H54 (cell line): ENCODE measurements around the gene QRICH1.

Experiments
- DNase-seq: peaks from one replicate; pipeline ENCODE4 v3.0.0; 2011; ENCODE audit warnings: low spot score, mixed read lengths; ENCODE audit not compliant: insufficient read length
- FAIRE-seq: peaks from 3 replicates; lab custom pipeline; 2011; peaks lifted over from hg19 to GRCh38; lab: Jason Lieb, UNC
- POLR2A ChIP-seq: IDR thresholded peaks from 2 replicates; pipeline ENCODE4 v1.6.1; 2011; ENCODE audit warnings: low read depth, mild to moderate bottlenecking, low read length

Gene QRICH1

DNA sequence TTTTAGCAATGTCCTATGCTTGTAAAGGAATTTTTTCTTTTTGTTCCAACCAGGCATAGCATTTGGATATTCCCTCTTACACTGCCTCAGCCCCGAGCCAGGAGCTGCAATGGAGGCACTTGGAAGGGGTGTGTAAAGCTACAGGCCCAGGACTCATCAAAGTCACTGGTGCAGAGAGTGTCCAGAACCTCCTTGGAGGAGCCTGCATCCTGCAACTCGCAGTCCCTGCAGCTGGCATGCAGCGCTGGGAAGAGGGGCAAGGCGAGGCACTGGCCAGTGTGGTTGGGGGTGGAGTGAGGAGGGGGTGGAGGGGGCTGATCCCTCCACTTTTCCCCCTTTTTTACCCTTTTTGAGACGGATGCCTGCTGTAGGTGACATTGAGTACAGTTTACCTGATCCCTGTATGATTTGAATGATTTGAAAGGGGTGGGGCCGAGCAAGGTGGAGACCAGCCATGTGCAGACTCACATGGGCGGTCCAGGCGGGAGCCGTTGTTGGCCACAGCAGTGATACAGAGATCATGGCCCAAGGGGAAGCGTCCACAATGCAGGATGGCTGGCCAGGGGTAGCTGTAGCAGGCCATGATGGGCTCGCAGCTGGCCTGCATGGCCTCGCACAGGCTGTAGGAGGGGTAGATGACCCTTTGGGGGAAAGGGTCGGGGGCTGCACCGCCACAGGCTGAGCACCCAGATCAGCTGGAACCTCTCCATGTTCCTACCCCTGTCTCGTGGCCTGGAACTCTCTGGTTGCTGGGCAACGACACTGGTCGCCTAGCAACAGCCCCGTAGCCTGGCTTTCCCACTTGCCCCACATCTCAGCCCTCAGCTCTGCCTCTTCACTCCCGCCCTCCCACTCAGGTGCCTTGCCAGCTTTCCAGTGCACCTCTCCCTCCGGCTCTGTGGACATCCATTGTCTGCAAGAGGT lies 95.9 kb downstream of the QRICH1 start:
- FAIRE-seq (no peak), DNase-seq (no peak)
- no peak for TF ChIP-seq POLR2A

DNA sequence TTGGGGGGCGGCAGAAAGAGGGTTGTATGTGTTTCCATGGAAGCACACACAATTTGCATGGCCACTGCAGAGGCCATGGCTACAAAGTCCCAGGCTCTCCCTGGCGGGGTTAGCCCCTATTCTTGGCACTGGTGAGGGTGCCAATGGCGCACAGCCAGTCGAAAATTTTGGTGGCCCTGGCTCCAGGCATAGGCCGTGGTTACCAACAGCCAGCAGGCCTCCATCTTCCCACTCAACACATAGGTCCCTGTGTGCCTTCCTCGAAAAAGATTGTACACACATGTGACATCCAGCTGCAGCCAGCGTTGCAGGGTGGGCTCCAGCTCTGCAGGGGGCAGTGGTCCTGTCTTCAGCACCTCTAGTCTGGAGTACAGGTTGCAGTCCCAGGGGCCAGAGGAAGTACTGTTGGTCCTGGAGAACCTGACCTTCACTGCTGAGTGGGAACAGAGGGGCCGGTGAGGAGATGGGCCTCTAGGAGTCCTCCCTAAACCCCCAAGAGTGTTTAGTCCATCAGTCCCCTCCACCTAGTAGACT lies 96.7 kb downstream of the QRICH1 start:
- DNase-seq: no peak
- TF ChIP-seq POLR2A: no peak
- FAIRE-seq: no peak

DNA sequence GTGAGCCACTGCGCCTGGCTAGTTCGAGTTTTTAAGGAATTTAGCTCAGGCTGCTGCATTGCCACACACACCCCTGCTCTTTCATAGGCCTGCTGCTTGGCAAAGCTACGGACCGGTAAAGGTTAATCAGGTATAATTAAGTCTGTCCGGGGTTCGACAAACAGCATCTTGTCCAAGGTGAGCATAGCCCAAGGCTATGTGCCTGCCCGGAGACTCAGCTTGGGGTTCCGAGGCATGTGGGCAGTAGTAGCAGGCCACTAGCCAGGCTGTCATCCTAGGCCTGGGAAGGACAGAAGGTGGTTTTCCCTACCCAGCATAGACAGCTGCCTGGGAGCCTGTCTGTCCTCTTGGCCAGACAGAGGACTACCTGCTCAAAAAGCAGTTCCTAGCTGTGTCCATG lies 97.2 kb downstream of the QRICH1 start:
- TF ChIP-seq POLR2A: no peak
- DNase-seq (no peak), FAIRE-seq (no peak)

DNA sequence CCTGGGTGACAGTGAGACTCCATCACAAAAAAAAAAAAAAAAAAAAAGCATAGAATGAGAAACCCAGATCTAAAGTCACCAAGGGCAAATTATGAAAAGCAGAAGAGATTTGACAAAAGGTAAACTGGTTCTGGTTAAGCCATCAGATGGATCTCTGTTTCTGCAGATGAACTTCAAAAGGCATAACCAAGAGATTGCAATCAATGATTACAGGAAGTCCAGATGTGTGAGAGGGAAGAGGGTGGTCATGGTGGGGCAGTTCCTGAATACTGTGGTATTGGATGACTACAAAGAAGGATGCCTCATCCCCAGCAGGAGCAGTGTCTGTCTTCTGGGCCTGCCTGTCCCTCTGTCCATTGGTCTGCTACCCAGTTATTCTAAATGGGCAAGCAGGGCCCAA lies 100.0 kb downstream of the QRICH1 start:
- TF ChIP-seq POLR2A: no peak
- no peak for FAIRE-seq
- DNase-seq: no peak

DNA sequence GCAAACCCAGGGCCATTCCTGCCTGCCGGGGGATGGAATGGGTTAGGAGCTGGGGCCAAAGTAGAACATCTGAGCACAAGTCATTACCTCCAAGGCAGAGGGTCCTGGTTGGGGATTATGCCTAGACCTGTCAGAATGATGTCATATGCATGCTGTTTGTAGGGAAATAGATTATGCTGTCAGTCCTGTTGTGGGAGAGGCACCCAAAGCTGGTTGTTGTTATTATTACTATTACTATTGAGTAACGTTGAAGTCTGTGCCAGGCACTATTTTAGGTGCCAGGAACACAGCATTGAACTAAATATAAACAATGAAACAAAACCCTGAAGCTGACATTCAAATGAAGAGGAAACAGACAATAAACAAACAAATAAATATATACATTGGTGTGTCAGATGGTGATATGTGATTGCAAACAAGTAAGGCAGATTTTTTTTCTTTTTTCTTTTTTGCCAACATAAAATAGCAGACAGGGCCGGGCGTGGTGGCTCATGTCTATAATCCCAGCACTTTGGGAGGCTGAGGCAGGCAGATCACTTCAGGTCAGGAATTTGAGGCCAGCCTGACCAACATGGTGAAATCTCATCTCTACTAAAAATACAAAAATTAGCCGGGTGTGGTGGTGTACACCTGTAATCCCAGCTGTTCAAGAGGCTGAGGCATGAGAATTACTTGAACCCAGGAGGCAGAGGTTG lies 101.9 kb downstream of the QRICH1 start:
- DNase-seq (no peak), FAIRE-seq (no peak)
- no peak for TF ChIP-seq POLR2A

DNA sequence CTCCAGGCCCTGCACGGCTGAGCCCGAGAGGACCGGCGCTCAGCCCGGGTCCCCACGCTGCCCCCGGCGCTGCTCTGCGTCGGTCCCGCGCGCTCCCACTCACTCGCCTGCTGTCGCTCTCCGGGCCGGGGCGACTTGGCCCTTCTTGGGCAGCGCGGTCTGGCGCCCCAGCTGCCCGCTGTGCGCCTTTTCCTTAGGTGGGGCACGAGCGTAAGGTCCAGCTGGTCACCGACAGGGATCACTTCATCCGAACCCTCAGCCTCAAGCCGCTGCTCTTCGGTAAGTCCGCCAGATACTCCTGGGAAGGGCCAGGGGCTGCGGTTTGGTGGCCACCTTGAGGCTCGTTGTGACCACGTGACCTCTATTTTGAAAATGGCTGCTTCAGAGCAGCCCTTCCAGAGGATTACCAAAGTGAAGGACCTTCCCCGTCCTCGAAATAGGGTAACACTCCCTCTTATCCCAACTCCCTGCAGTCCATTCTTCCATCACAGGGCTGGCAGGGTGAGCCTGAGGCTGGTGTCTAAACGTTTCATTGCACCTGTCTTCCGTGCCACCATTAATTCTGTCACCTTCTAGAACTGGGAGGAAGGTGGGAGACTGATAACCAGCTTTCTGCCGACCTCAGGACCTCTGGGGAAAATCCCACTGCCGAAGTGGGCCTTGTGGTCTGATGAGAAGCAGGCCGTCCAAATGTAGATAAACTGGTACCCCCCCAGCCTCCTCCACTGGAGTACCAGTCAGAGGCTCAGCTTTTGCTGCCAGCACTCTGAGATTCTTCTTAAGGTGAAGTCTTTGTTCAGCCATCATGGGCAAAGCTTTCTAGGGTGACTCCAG lies 103.0 kb downstream of the QRICH1 start:
- DNase-seq (no peak), FAIRE-seq (no peak)
- no peak for TF ChIP-seq POLR2A

DNA sequence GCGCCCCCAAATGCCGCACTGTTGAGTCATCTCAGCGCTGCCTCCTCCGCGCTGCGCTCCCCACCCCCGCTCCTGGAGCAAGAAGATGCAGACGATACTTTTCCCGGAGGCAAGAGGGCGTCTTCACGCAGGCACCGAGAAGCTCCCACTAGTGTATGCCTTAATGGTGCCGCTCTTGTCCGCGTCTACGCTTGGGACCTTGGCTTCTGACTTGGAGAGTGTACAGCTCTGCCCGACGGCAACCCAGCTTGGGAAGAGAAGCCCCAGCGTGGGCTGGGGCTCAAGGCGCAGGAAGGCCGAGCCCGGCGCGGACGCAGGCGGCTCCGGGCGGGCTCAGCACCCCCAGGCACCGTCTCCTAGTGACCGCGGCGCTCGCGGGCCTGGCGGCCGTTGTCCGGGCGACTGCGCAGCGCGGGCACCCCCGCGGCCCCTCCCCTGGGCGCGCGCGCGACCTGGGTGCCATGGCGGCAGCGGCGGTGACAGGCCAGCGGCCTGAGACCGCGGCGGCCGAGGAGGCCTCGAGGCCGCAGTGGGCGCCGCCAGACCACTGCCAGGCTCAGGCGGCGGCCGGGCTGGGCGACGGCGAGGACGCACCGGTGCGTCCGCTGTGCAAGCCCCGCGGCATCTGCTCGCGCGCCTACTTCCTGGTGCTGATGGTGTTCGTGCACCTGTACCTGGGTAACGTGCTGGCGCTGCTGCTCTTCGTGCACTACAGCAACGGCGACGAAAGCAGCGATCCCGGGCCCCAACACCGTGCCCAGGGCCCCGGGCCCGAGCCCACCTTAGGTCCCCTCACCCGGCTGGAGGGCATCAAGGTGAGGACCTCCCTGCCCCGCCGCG lies 103.9 kb downstream of the QRICH1 start, which contains the start of gene P4HTM:
Gene P4HTM, plus strand, starts transcription at position 446 of the 840 bp plus-strand sequence. Its CDS starts 16 bp downstream, at position 462.
- no peak for FAIRE-seq

DNA sequence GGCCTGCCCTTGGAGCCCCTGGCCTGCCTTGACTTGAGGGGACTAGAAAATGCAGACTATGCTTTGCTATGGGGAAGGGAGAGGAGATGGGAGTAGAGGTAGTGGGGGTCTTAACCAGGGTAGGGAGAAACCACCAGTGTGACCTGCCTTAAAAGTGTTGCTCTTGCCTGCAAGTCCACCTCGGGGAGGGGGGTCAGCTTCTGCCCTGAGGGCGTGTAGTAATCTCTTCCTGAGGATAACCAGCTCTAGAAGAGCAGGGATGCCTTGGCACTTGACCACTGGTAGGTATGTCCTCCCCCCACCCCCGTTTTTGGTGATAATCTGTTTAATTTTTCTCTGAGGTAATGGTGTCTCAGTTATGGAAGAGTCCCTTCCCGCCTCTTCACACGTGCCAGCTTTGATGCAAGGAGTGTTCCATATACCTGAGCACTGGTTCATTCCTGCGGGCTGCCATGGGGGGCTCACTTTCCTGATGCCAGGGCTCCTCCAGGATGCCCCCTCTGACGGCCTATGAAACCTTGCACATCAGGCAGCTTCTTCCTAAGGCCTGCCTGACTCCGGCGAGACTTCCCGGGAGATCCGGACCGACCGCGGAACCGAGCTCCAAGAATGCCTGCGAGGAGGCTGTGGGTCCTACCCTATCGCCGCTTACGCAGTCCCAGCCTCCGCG lies 104.6 kb downstream of the QRICH1 start:
- no peak for FAIRE-seq
- peak; percentile 30 for DNase-seq
- TF ChIP-seq POLR2A: no peak

More for the DNA sequence above, 103.9 kb downstream of the QRICH1 start, which contains the start of gene P4HTM:
- TF ChIP-seq POLR2A: peak; percentile 55
- DNase-seq: peak; percentile 94

DNA sequence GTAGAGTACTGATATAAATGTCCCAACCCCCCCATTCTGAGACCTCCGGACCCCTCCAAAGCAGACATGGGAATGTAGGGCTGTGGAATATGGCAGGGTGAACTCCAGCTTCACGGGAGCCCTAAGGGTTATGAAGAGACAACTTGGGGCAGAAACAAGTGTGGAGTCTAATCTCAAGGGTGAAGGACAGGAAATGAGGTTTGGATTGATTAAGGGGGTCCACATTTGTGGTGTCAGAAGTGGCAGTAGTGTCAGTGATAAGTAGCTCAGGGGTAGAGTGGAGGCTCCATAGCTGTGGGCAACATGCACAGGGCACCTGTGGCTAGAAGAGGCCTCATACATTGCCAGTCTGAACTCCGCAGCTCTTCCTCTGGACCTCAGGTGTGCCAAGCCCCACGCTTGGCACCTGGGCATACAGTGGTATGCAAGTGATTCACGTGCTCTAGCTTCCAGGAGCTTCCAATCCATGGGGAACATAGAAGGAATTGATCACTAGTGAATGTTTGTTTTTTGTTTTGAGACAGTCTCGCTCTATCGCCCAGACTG lies 108.0 kb downstream of the QRICH1 start:
- no peak for TF ChIP-seq POLR2A
- no peak for DNase-seq
- FAIRE-seq: no peak

DNA sequence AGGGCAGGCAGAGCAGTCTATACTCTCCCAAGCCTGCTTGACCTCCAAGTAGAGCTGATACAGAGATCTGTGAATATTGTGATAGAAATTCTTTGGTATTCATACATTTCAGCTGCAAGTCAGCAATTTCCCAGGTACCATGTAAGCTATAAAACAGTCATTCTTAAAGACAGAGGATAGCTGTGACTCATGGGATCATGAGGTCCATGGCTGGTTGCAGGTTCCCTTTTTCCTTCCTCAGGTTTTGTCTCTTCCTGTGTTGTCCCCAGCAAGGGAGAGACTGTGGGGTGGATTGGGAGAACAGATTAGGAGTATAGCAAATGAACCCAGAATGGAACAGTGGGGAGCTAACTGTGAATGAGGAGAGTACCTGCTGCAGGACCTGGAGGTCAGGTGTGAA lies 109.2 kb downstream of the QRICH1 start:
- TF ChIP-seq POLR2A: no peak
- FAIRE-seq (no peak), DNase-seq (no peak)

DNA sequence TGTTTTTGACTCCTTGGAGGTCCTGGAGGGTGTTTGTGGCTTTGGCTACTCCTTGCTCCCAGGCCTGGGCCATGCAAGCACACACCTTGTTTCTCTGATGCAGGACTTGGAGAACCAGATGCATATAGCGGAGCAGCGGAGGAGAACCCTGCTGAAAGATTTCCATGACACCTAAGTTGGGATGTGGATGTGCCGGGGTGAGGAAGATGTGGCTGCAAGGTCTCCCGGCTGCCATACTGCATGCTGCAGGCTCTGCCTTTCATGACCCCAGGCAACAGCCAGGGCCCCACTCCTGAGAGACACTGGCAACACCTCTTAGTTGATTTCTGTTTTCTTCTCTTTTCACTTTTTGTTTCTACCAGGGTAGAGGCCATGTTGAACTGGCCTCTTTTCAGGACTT lies 110.8 kb downstream of the QRICH1 start:
- FAIRE-seq (no peak), DNase-seq (no peak)
- TF ChIP-seq POLR2A: no peak

DNA sequence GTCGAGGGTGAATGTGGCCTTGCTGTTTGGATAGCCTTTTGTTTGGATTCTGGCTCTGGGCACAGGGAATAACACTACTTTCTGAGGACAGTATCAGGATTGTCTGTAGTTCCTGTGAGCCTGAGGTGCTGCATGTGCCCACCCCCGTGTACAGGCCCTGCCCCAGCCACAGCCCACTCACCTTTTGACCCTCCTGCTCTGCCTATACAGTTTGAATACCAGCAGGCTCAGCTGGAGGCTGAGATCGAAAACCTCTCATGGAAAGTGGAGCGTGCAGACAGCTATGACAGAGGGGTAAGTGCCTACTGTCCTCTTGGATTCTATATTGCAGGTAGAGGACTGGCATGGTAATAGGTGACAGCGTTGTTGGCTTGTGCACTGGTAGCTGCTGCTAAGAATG lies 111.2 kb downstream of the QRICH1 start:
- no peak for TF ChIP-seq POLR2A
- FAIRE-seq (no peak), DNase-seq (no peak)
